Measurements from ENCODE around the gene POTEC. TPM values are rescaled to one million over a fixed set of nuclear protein-coding genes. Genes with fewer than 3 reads are reported as not detected.
"Not testable (repeated sequence)": the region's sequence is repeated elsewhere in the genome, so short reads cannot be mapped to it uniquely, and the experiment has no call there.

The POTEC gene
- 1 to 10 TPM in 1 of 2 donors, not detected in 1; 4.0 TPM for total RNA-seq

- 92 to 94% methylated on average over 39 to 42 of the region's 46 CpGs for WGBS, 2 donors
- not testable (repeated sequence) for H3K27me3 ChIP-seq
Observed at GRCh38 chr18:14543446-14543964, at the start of gene POTEC. POTEC (minus strand) TSS chr18:14543600; CDS start chr18:14543146, 454 bp downstream.

GRCh38 chr18:14577971-14578370 lies 34.6 kb upstream of the POTEC start:
- no peak for TF ChIP-seq CTCF (IDR thresholded peaks at IDR 0.05)
- no peak for TF ChIP-seq POLR2A (IDR thresholded peaks at IDR 0.05)
- no peaks in the 10 kb centered on the region for H3K27me3 ChIP-seq
- H3K4me3 ChIP-seq = no peak overlapping the region
- intact Hi-C loops (cut with DNase I) = no loop called here
- no peak for DNase-seq
- ATAC-seq = no peak
- no peak overlapping the region for H3K27ac ChIP-seq
- no peaks in the 10 kb centered on the region for H3K9me3 ChIP-seq
- 49 to 50% methylated on average over 3 of the region's 3 CpGs for WGBS, 2 donors
- H3K36me3 ChIP-seq (replicated peaks in 1 of 2; ENCODE audit: insufficient read depth in 1 of 2, low read depth in 2 of 2) = no peaks in the 10 kb centered on the region
- H3K4me1 ChIP-seq = no peaks in the 10 kb centered on the region

More at GRCh38 chr18:14543446-14543964, at the start of gene POTEC:
- H3K36me3 ChIP-seq (replicated peaks in 1 of 2; ENCODE audit: insufficient read depth in 1 of 2, low read depth in 2 of 2); DNase-seq; H3K4me1 ChIP-seq; H3K27ac ChIP-seq; intact Hi-C loops (cut with DNase I); H3K4me3 ChIP-seq; ATAC-seq; H3K9me3 ChIP-seq: not testable (repeated sequence)

DNA sequence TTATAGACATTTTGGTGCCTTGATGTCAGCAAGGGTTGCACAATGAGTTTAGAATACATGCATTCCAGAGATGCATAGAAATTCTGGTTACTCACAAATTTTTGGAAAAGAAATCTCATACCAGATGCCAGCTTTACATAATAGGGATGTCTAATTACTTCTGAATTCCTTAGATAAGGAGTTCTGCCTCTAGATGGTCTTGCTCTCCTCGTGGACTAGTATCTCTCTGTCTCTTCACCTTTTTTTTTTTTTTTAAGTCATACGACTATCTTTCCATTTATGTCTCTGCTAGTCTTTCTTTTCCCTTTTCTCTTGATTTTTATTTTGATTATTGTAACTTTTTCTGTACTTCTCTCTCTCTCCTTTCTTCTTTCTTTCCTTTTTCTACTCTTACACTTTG lies 16.1 kb upstream of the POTEC start:
- H3K27ac ChIP-seq; intact Hi-C loops (cut with DNase I); DNase-seq; ATAC-seq; H3K27me3 ChIP-seq; H3K36me3 ChIP-seq (replicated peaks in 1 of 2; ENCODE audit: insufficient read depth in 1 of 2, low read depth in 2 of 2); H3K4me1 ChIP-seq; H3K4me3 ChIP-seq; H3K9me3 ChIP-seq: not testable (repeated sequence)
- WGBS, 2 donors = no CpG with 5 or more reads among the region's 2 CpGs

GRCh38 chr18:14531659-14532058 lies 11.7 kb downstream of the POTEC start:
- DNase-seq; H3K4me1 ChIP-seq; H3K36me3 ChIP-seq (replicated peaks in 1 of 2; ENCODE audit: insufficient read depth in 1 of 2, low read depth in 2 of 2); ATAC-seq; H3K27me3 ChIP-seq; H3K9me3 ChIP-seq; H3K27ac ChIP-seq; H3K4me3 ChIP-seq; intact Hi-C loops (cut with DNase I): not testable (repeated sequence)
- WGBS, 2 donors = 38% methylated on average over 1 of the region's 1 CpG; no CpG with 5 or more reads in 1 of the 2 donors

GRCh38 chr18:14510707-14511106 lies 32.7 kb downstream of the POTEC start:
- H3K27me3 ChIP-seq; H3K36me3 ChIP-seq (replicated peaks in 1 of 2; ENCODE audit: insufficient read depth in 1 of 2, low read depth in 2 of 2); H3K4me1 ChIP-seq; H3K27ac ChIP-seq; H3K4me3 ChIP-seq; DNase-seq; intact Hi-C loops (cut with DNase I); ATAC-seq; H3K9me3 ChIP-seq: not testable (repeated sequence)
- 0 to 50% methylated on average over 1 to 2 of the region's 3 CpGs for WGBS, 2 donors

- intact Hi-C loops (cut with DNase I); H3K27me3 ChIP-seq; H3K9me3 ChIP-seq; H3K27ac ChIP-seq; ATAC-seq; H3K4me3 ChIP-seq; H3K36me3 ChIP-seq (replicated peaks in 1 of 2; ENCODE audit: insufficient read depth in 1 of 2, low read depth in 2 of 2); H3K4me1 ChIP-seq; DNase-seq: not testable (repeated sequence)
- WGBS, 2 donors = 78 to 82% methylated on average over 4 to 7 of the region's 8 CpGs
Observed at GRCh38 chr18:14503691-14504090, 39.7 kb downstream of the POTEC start.

- DNase-seq; H3K27ac ChIP-seq; H3K27me3 ChIP-seq; H3K9me3 ChIP-seq; H3K36me3 ChIP-seq (replicated peaks in 1 of 2; ENCODE audit: insufficient read depth in 1 of 2, low read depth in 2 of 2); intact Hi-C loops (cut with DNase I); ATAC-seq; H3K4me1 ChIP-seq; H3K4me3 ChIP-seq: not testable (repeated sequence)
- 61 to 76% methylated on average over 4 of the region's 4 CpGs for WGBS, 2 donors
Observed at GRCh38 chr18:14501894-14502293, 41.5 kb downstream of the POTEC start.

GRCh38 chr18:14489256-14490014 lies 54.0 kb downstream of the POTEC start:
- H3K9me3 ChIP-seq; H3K27ac ChIP-seq; H3K36me3 ChIP-seq (replicated peaks in 1 of 2; ENCODE audit: insufficient read depth in 1 of 2, low read depth in 2 of 2); ATAC-seq; DNase-seq; intact Hi-C loops (cut with DNase I); H3K27me3 ChIP-seq; H3K4me3 ChIP-seq; H3K4me1 ChIP-seq: not testable (repeated sequence)
- WGBS, 2 donors = 59 to 67% methylated on average over 28 to 30 of the region's 47 CpGs

GRCh38 chr18:14488789-14489188 lies 54.6 kb downstream of the POTEC start:
- H3K36me3 ChIP-seq (replicated peaks in 1 of 2; ENCODE audit: insufficient read depth in 1 of 2, low read depth in 2 of 2); H3K4me1 ChIP-seq; H3K27ac ChIP-seq; H3K4me3 ChIP-seq; ATAC-seq; DNase-seq; intact Hi-C loops (cut with DNase I); H3K27me3 ChIP-seq; H3K9me3 ChIP-seq: not testable (repeated sequence)
- 72% methylated on average over 9 to 17 of the region's 17 CpGs for WGBS, 2 donors

DNA sequence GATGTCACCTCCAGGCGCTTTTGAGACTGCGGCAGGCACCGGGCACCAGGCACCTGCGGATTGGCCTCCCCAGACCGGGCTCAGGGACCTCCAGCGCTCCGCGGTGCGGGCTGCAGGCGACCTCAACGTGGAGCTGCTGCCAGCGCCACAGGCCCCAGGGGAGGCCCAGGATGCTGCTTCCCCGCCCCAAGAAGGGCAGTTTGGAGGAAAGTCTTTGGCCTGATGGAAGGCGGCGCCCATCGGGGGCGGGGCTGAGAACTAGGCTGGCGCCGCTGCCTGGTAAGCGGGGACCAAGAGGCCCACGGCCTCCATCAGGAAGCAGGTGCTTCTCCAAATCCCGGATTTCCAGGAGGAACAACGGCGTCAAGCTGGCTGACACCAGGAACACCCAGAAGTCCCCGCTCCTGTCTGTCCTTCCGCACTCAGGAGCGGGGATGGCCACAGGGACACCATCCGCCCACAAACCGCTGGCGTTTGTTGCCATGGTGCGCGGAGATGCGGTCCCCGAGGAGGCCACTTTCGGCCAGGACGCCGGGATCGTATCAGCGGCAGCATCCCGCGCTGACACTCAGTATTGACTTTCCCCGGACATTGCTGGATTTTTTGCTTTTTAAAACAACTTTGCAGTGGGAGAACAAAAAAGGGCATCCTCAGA lies 56.3 kb downstream of the POTEC start:
- not testable (repeated sequence) for H3K4me3 ChIP-seq, DNase-seq

DNA sequence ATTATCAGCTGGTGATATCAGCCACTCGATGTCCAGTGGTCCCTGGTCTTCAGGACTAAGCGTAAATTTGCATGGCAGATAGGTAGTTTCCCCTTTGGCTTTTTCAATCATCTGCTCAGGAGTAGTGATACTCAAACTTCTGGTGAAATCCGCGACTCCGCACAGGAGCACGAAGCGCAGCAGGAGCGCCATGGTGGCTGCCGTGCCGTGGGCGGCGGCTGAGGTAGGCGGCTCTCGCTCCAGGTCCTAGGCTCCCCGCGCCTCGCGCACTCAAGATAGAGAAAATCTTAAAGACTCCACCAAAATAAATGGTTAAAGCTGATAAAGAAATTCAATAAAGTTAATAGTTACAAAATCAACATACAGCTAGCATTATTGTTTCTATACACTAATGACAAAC lies 64.3 kb downstream of the POTEC start:
- H3K9me3 ChIP-seq; H3K27me3 ChIP-seq; intact Hi-C loops (cut with DNase I); H3K27ac ChIP-seq; H3K36me3 ChIP-seq (replicated peaks in 1 of 2; ENCODE audit: insufficient read depth in 1 of 2, low read depth in 2 of 2); H3K4me3 ChIP-seq; ATAC-seq; H3K4me1 ChIP-seq; DNase-seq: not testable (repeated sequence)
- 83 to 92% methylated on average over 18 of the region's 18 CpGs for WGBS, 2 donors

More for the DNA sequence above, 56.3 kb downstream of the POTEC start:
- WGBS, 2 donors = 89 to 93% methylated on average over 6 to 22 of the region's 42 CpGs
- H3K27ac ChIP-seq; intact Hi-C loops (cut with DNase I); ATAC-seq; H3K4me1 ChIP-seq; H3K9me3 ChIP-seq; H3K27me3 ChIP-seq; H3K36me3 ChIP-seq (replicated peaks in 1 of 2; ENCODE audit: insufficient read depth in 1 of 2, low read depth in 2 of 2): not testable (repeated sequence)

All from body of pancreas (tissue), 4 donors.